Endodermal cell (in vitro differentiated cells): ENCODE data around the gene NFIX. TPM values are rescaled to one million over a fixed set of nuclear protein-coding genes. Genes with fewer than 3 reads are reported as not detected.
"Not testable (repeated sequence)": the region's sequence is repeated elsewhere in the genome, so short reads cannot be mapped to it uniquely, and the experiment has no call there.

Source experiments
- DNase-seq: peaks from one replicate; pipeline ENCODE4 v3.0.0-alpha.2; 2017
- H3K27ac ChIP-seq: 2 replicates; pipeline ENCODE4 v1.5.1; 2013; ENCODE audit warnings: mild to moderate bottlenecking, low read depth, low read length, moderate library complexity
- H3K27me3 ChIP-seq: 2 replicates; pipeline ENCODE4 v1.6.1; 2013; ENCODE audit warnings: mild to moderate bottlenecking, low read length, moderate library complexity; ENCODE audit not compliant: insufficient read depth, control insufficient read depth, poor library complexity, severe bottlenecking
- H3K36me3 ChIP-seq: 2 replicates; pipeline ENCODE4 v1.7.0; 2013; ENCODE audit warnings: mild to moderate bottlenecking, low read length, moderate library complexity; ENCODE audit not compliant: control insufficient read depth, insufficient read depth
- H3K4me1 ChIP-seq: one replicate; pipeline ENCODE4 v1.7.0; 2013; ENCODE audit warnings: low read length; ENCODE audit not compliant: control insufficient read depth, insufficient read depth
- H3K4me3 ChIP-seq: 2 replicates; pipeline ENCODE4 v1.5.1; 2013; ENCODE audit warnings: mild to moderate bottlenecking, low read length, moderate library complexity
- H3K9ac ChIP-seq: 2 replicates; pipeline ENCODE4 v1.6.1; 2013; ENCODE audit warnings: mild to moderate bottlenecking, low read length, moderate library complexity; ENCODE audit not compliant: poor library complexity, severe bottlenecking; ENCODE audit errors: extremely low read depth
- H3K9me3 ChIP-seq: 2 replicates; pipeline ENCODE4 v1.6.1; 2013; ENCODE audit warnings: mild to moderate bottlenecking, low read length, moderate library complexity; ENCODE audit not compliant: control insufficient read depth
- H3K27ac Mint-ChIP-seq: 2 replicates; pipeline ENCODE4 v1.8.0; 2020; ENCODE audit warnings: mixed read lengths
- H3K27me3 Mint-ChIP-seq: 2 replicates; pipeline ENCODE4 v1.8.0; 2021; ENCODE audit warnings: mild to moderate bottlenecking, mixed read lengths; ENCODE audit not compliant: insufficient read depth
- H3K36me3 Mint-ChIP-seq: 2 replicates; pipeline ENCODE4 v1.8.0; 2020; ENCODE audit warnings: low read depth, mixed read lengths
- H3K4me1 Mint-ChIP-seq: 2 replicates; pipeline ENCODE4 v1.8.0; 2020; ENCODE audit warnings: mixed read lengths
- H3K4me3 Mint-ChIP-seq: 2 replicates; pipeline ENCODE4 v1.8.0; 2020; ENCODE audit warnings: mild to moderate bottlenecking, moderate library complexity, mixed read lengths
- H3K9me3 Mint-ChIP-seq: 2 replicates; pipeline ENCODE4 v1.8.0; 2020; ENCODE audit warnings: mild to moderate bottlenecking, mixed read lengths
- WGBS, 2 experiments: methylation state at CpG; one replicate each; pipeline versions ENCODE4 v1.1.5 to v1.1.7; 2013; ENCODE audit warnings: missing lambda C conversion rate in 2 of 2, mixed read lengths in 1 of 2; ENCODE audit not compliant: insufficient coverage in 1 of 2, insufficient read length in 1 of 2; 5-methylcytosine and 5-hydroxymethylcytosine counted together
- total RNA-seq, 2 donors: library from RNA; stranded (reverse); fragmentation: NEBNext Ultra II Directional in 1 of 2; extraction: Animal tissue kit (Norgen Biotek cat#: 25700) in 1 of 2; gene quantifications; 2 replicates in 1 of 2; 3 replicates in 1 of 2; pipeline ENCODE4 v1.2.1, GENCODE V29; 2021
- TF ChIP-seq, protein P1 (sequence below): fragments of 200-600 bp; sonication (generic); conservative IDR thresholded peaks from 2 replicates; pipeline ENCODE4 v1.5.0; 2021; ENCODE audit warnings: antibody characterized with exemption, mild to moderate bottlenecking

The NFIX gene
- total RNA-seq, 2 donors from 2014 or later: 0.22 to 0.40 TPM

DNA sequence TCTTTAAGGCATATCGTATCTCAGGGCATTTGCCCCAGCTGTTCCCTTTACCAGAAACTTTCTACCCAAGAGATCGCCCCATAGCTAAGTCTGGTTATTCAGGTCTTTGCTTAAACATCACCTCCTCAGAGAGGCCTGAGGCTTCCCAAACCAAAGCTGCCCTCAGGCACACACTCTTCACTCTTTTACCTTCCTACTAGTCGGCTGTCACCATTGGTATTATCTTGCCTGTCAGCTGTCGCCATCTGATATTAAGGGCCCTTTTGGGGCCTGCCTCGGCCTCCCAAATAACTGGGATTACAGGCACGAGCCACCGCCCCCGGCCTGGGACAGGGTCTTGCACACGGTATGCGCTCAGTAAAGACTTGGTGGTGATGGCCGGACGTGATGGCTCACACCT lies 39.3 kb upstream of the NFIX start:
- Mint-ChIP-seq H3K4me3 (peak overlapping the region; percentile 85), H3K27ac (peak overlapping the region; percentile 92), H3K9me3 (no peaks in the 10 kb centered on the region), H3K4me1 (peaks cover 13% of the 10 kb centered on the region), H3K27me3 (no peaks in the 10 kb centered on the region), H3K36me3 (peaks cover 34% of the 10 kb centered on the region)
- Histone ChIP-seq H3K4me3 (peak overlapping the region; percentile 95), H3K36me3 (peaks cover 29% of the 10 kb centered on the region), H3K27me3 (no peaks in the 10 kb centered on the region), H3K27ac (no peak overlapping the region), H3K9me3 (no peaks in the 10 kb centered on the region), H3K4me1 (no peaks in the 10 kb centered on the region), H3K9ac (peak overlapping the region; percentile 82)
- TF ChIP-seq, protein P1, sequence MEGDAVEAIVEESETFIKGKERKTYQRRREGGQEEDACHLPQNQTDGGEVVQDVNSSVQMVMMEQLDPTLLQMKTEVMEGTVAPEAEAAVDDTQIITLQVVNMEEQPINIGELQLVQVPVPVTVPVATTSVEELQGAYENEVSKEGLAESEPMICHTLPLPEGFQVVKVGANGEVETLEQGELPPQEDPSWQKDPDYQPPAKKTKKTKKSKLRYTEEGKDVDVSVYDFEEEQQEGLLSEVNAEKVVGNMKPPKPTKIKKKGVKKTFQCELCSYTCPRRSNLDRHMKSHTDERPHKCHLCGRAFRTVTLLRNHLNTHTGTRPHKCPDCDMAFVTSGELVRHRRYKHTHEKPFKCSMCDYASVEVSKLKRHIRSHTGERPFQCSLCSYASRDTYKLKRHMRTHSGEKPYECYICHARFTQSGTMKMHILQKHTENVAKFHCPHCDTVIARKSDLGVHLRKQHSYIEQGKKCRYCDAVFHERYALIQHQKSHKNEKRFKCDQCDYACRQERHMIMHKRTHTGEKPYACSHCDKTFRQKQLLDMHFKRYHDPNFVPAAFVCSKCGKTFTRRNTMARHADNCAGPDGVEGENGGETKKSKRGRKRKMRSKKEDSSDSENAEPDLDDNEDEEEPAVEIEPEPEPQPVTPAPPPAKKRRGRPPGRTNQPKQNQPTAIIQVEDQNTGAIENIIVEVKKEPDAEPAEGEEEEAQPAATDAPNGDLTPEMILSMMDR: no peak
- DNase-seq: no peak
- WGBS, 2 experiments: 75 to 83% methylated on average over 12 of the region's 12 CpGs

- WGBS, 2 experiments: 4 to 6% methylated on average over 28 to 81 of the region's 84 CpGs
- H3K27ac Mint-ChIP-seq: peak within 1 kb of the TSS; percentile 92
- DNase-seq: peak; percentile 91
- Histone ChIP-seq H3K27me3 (no peaks in the 10 kb centered on the region), H3K36me3 (peaks cover 22% of the 10 kb centered on the region), H3K4me1 (no peaks in the 10 kb centered on the region), H3K27ac (peak within 1 kb of the TSS; percentile 77), H3K9me3 (no peaks in the 10 kb centered on the region), H3K4me3 (peak within 1 kb of the TSS; percentile 95), H3K9ac (peak within 1 kb of the TSS; percentile 82)
- H3K27me3 Mint-ChIP-seq: no peaks in the 10 kb centered on the region
- H3K4me1 Mint-ChIP-seq: peaks cover 13% of the 10 kb centered on the region
- H3K36me3 Mint-ChIP-seq: peaks cover 27% of the 10 kb centered on the region
- TF ChIP-seq, protein P1: no peak
- peak within 1 kb of the TSS; percentile 85 for H3K4me3 Mint-ChIP-seq
- no peaks in the 10 kb centered on the region for H3K9me3 Mint-ChIP-seq
Measured at GRCh38 chr19:12956446-12957388, 38.6 kb upstream of the NFIX start, which contains the start of gene GADD45GIP1. Gene GADD45GIP1 (minus strand): TSS chr19:12957223. CDS start chr19:12957212, 11 bp downstream.

DNA sequence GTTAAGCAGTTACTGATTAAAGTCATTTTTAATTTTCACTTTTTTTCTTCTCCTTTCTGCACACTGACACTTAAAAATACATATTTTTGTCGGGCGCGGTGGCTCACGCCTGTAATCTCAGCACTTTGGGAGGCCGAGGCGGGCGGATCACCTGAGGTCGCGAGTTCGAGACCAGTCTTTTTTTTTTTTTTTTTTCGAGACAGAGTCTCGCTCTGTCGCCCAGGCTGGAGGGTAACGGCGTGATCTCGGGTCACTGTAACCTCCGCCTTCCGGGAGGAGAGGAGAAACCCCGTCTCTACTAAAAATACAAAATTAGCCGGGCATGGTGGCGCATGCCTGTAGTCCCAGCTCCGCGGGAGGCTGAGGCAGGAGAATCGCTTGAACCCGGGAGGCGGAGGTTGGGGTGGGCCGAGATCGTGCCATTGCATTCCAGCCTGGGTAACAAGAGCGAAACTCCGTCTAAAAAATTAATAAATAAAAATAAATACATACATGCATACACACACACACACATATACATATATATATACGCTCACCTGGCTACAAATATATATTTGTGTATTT lies 37.8 kb upstream of the NFIX start:
- H3K4me1 ChIP-seq, H3K27me3 Mint-ChIP-seq, DNase-seq, H3K9me3 Mint-ChIP-seq, H3K9me3 ChIP-seq, H3K27me3 ChIP-seq: not testable (repeated sequence)
- Histone ChIP-seq H3K4me3 (peak overlapping the region; percentile 95), H3K9ac (peak overlapping the region; percentile 82), H3K36me3 (peaks cover 18% of the 10 kb centered on the region), H3K27ac (peak overlapping the region; percentile 77)
- Mint-ChIP-seq H3K4me3 (peak overlapping the region; percentile 85), H3K27ac (peak overlapping the region; percentile 89), H3K4me1 (peaks cover 13% of the 10 kb centered on the region), H3K36me3 (peaks cover 22% of the 10 kb centered on the region)
- WGBS, 2 experiments: 82 to 85% methylated on average over 21 to 27 of the region's 31 CpGs
